Measurements from ENCODE around the gene ARV1.

ARV1 gene

DNA sequence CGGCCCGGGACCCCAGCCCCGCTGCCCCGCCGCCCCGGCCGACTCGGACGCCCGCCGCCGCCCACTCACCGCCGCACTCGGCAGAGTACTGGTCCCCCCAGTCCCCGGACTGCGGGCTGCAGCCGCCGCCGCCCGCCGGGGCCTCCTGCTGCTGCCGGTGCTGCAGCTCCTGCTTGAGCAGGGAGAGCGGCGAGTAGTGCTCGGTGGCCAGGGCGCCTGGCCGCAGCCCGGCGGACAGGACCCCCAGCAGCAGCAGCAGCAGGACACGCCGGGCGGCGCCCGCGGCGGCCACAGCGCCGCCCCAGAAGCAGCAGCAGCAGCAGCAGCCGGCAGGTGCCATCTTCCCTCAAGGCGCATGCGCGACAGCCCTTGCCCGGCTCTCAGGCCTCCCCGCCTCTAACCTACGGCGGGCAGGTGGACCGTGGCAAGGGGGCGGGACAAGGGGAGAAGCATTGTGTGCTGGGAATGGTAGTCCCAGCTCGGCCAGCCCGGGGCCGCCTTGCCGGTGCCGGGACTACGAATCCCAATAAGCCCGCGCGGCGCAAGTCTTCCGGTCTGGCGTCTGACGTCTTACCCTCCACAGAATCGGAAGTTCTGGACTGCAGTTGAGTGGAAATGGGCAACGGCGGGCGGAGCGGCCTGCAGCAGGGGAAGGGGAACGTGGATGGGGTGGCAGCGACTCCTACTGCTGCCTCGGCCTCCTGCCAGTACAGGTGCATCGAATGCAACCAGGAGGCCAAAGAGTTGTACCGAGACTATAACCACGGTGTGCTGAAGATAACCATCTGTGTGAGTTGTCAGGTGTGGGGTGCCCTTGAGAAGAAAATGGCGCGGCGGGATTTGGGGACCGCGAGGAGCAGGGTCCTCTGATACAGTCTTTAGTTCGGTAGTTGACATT, at the start of gene ARV1, which contains the start of gene TTC13:
Gene ARV1, plus strand, starts transcription at position 604 of the 898 bp plus-strand sequence. Its CDS starts 12 bp downstream, at position 616.
Gene TTC13, minus strand, starts transcription at position 371 of the 898 bp plus-strand sequence. Its CDS starts 31 bp downstream, at position 340.
- DNase-seq, result peak; percentile 89

- no peak for DNase-seq
These were observed 47.9 kb upstream of the ARV1 start for GRCh38 chr1:230930986-230931385.

- no peak for DNase-seq
These were observed 43.0 kb upstream of the ARV1 start for GRCh38 chr1:230935852-230936251.

DNA sequence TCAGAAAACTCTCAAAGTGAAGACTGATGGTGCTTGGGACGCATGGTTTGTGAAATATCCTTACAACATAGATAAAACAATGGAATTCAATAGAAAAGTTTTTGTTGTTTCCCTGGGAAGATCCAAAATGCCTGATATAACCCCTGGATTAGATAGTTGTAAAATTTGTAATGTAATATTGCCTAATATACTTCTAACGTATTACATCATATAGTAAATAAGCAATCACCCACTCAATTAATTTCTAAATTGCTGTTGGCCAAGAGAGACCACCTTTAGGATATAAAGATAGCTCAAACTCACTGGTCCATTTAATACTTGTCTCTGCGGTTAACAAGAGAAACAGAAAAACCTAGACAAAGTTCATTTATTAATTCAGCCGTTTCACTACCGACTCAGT, 42.4 kb upstream of the ARV1 start:
- DNase-seq, result no peak

DNA sequence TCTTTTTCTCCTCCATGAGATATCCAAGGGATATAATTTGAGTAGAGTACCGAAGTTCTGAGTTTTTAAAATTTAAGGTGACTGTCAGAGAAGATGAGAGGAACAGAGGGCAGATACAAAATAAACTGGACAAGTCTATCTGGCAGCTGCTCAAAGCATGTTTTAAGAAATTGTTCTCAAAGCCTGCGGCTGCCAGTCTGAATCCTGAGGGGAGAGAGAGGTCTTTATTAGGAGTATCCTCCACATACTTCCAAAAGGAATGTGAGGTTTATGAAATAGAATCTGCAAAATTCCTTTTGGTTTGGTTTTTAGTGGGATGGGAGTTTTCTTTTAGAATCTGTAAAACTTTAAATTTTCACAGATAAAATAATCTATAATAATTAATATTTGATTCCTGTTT, 41.5 kb upstream of the ARV1 start:
- no peak for DNase-seq

DNA sequence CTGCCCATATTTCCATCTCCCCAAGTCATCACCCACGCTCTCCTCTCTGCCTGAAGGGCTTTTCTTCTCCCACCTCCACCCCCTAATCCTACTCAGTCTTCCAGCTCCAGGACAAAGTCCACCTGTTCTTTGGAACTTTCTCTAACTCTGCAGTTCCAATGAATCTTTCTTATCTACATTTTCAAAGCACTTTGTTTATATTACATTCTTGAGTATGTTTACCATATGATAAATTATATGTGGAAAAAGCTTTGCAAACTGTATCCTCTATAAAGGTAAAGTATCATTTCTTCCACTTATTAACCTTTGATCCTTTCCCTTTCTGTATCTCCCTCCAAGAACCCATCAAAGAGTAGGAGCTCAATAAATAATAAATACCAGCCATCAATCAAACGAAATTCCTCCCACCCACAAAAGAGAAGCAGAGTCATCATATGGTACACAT, 39.9 kb upstream of the ARV1 start:
- no peak for DNase-seq

GRCh38 chr1:230939806-230940489, 38.9 kb upstream of the ARV1 start:
- no peak for DNase-seq

DNA sequence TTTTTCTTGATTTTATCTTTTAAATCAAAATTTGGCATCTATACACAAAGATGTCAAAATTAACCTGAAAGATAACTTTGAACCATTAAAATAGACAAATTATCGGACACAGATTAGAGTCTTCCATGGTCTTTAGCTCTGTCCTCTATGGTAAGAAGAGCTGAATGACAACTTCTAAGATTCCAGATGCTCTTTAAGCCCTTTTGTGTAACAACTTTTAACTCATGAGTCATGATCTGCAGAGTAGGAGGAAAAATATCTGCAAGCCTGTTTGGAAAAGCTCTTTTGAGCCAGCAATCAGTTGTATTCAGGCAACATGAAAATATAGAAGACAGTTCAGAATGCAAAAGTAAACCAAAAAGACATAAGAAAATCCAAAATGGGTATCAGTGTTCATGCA, 38.0 kb upstream of the ARV1 start:
- no peak for DNase-seq

DNA sequence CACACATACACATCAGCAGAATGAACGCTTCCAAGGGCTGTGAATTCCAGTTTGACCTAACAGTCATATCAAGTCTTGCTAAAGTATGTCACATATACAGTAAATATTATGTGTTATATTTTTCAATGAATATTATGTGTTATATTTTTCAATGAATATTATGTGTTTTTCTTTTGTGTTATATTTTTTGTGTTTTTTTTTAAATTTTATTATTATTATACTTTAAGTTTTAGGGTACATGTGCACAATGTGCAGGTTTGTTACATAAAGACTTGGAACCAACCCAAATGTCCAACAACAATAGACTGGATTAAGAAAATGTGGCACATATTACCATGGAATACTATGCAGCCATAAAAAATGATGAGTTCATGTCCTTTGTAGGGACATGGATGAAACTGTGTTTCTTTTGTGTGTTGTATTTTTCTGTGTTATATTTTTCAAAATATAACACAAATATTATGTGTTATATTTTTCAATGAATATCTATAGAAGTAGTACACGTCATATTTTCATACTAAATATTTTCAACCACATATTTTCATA, 35.8 kb upstream of the ARV1 start:
- DNase-seq, result no peak

DNA sequence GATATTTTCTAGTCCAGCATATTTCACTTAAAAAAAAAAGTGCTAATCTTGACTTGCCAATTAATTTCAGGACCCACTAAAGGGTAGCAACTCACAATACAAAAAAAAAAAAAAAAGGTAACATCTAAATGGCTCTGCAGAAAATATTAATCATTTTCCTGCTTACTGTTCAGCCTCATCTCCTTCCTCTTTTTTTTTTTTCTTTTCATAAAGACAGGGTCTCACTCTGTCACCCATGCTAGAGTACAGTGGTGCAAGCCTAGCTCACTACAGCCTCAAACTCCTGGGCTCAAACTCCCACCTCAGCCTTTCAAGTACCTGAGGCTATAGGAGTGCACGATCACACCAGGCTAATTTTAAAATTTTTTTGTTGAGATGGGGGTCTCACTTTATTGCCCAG, 30.6 kb upstream of the ARV1 start:
- DNase-seq, result no peak

- DNase-seq, result no peak
These were observed 30.0 kb upstream of the ARV1 start for GRCh38 chr1:230948903-230949302.

GRCh38 chr1:230950404-230950803, 28.5 kb upstream of the ARV1 start:
- no peak for DNase-seq

DNA sequence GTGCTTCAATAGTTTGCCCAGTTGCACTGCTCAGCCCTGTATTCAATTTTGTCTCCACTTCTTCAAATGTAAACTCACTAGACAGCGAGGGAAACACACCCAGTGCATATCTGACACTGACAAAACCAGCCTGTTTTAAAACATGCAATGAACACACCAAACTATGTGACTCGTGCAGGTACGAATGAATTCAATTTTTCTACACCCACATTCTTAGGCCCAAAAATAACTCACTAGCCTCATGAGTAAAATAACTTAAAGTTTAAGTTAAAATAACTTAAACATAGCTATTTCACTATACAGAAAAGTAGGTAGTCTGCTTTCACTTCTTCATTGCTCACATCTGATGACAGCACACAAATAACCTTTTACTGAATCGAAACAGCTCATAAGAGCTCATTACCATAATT, 21.3 kb upstream of the ARV1 start:
- DNase-seq, result no peak

DNA sequence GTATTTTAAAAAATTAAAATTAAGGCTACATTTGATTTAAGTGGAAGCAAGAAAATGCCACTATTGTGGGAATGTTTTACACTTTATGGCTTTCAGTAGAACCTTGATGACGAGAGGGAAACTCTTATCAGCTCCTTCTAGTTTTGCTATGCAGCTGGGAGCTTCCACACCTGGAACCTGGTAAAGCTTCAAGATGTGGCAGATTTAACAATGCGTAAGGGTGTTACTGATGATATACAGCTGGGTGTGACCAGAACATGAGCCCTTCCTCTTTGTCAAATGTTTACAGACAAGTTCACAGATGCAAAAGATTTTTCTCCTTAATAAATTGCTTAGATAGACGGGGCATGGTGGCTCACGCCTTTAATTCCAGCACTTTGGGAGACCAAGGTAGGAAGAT, 20.5 kb upstream of the ARV1 start:
- DNase-seq, result no peak

- DNase-seq, result no peak
These were observed 14.0 kb upstream of the ARV1 start for GRCh38 chr1:230964896-230965295.

GRCh38 chr1:230965535-230965934, 13.4 kb upstream of the ARV1 start:
- no peak for DNase-seq

GRCh38 chr1:230966358-230966873, 12.5 kb upstream of the ARV1 start:
- DNase-seq, result no peak

GRCh38 chr1:230970432-230970831, 8.5 kb upstream of the ARV1 start:
- no peak for DNase-seq

DNA sequence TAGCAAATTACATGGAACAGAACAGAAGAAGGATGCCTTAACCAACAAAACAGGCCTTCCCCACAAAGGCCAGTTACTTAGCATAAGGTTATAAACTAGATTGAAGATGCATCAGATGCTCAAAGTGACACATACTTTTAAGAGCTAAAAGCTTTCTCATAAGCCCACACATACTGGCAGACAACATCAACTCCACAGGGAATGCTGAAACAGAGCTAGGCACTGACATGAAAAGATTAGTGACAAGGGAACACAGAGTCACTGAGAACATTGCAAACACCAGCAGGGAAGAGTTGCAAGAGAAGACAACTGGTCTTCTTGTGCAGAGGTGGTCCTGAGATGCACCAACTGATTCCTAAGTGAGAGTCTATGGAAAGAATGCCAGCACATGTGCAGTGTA, 7.1 kb upstream of the ARV1 start:
- no peak for DNase-seq

GRCh38 chr1:230972855-230973271, 6.0 kb upstream of the ARV1 start:
- no peak for DNase-seq

DNA sequence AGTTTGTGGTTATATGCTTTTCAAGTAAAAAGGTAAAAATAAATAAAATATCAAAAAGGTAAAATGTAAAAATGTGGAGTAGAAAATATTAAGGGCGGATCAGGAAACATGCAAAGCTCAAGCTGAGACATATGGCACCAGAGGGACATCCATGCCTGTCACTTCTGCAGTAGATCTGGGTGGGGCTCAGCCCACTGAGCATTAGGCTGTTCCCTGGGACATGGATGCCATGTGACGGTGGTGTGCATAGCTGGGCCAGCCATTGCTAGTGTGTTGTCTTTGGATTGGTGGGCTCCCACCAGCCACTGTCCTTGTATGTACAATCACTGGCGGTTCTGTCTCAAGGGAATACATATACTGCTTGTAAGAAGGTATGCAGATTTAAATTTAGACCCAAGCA, 3.3 kb upstream of the ARV1 start:
- no peak for DNase-seq

GRCh38 chr1:230976360-230976759, 2.5 kb upstream of the ARV1 start:
- no peak for DNase-seq
